ENCODE results near the gene ARHGAP15.

The ARHGAP15 gene

DNA sequence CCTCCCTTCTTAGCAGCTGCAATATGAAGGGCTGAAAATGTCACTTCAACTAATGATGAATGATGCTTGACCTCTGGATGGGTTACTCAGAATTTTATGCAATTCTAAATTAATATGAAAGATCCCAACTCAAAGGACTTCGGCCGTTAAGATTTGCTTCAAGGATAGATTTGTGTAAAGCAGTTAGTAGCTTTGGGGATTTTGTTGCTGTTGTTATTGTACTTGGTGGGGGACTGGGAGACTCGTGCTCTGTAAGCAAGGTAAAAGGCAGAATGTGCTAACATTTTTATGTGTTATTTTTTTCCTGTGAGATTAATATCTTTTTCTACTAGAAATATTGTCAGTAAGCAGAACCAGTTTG is 478.8 kb downstream of the ARHGAP15 start:
- no peak for DNase-seq
- Histone ChIP-seq H3K27me3 (no peaks in the 10 kb centered on the region), H3K4me1 (no peaks in the 10 kb centered on the region), H3K36me3 (no peaks in the 10 kb centered on the region), H3K9me3 (no peaks in the 10 kb centered on the region), H3K4me3 (ENCODE audit: low read depth, low read length) (no peak overlapping the region)
- TF ChIP-seq, protein P1, sequence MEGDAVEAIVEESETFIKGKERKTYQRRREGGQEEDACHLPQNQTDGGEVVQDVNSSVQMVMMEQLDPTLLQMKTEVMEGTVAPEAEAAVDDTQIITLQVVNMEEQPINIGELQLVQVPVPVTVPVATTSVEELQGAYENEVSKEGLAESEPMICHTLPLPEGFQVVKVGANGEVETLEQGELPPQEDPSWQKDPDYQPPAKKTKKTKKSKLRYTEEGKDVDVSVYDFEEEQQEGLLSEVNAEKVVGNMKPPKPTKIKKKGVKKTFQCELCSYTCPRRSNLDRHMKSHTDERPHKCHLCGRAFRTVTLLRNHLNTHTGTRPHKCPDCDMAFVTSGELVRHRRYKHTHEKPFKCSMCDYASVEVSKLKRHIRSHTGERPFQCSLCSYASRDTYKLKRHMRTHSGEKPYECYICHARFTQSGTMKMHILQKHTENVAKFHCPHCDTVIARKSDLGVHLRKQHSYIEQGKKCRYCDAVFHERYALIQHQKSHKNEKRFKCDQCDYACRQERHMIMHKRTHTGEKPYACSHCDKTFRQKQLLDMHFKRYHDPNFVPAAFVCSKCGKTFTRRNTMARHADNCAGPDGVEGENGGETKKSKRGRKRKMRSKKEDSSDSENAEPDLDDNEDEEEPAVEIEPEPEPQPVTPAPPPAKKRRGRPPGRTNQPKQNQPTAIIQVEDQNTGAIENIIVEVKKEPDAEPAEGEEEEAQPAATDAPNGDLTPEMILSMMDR (IDR thresholded peaks at IDR 0.05; ENCODE audit: low read depth, low read length), result no peak

DNA sequence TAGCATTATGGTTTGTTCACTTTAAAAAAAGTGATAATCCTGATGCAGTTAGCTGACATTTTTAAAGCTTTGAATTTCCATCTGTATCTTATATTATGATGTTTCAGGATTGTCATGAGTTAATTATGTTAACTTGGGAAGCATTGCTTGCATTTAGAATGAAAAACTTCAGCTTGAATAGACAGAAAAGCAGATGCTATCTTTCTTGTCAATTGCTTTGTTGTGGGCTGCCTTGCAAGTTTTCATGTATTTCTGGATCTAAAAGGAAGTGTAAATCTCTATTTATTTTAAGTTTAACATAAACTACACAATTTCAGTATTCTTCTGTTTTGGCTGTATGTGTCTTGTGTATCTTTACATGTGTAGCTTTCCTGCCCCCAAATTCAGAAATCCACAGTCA is 479.5 kb downstream of the ARHGAP15 start:
- Histone ChIP-seq H3K4me1 (no peaks in the 10 kb centered on the region), H3K27me3 (no peaks in the 10 kb centered on the region), H3K36me3 (no peaks in the 10 kb centered on the region), H3K9me3 (no peaks in the 10 kb centered on the region), H3K4me3 (ENCODE audit: low read depth, low read length) (no peak overlapping the region)
- no peak for DNase-seq
- TF ChIP-seq, protein P1 (IDR thresholded peaks at IDR 0.05; ENCODE audit: low read depth, low read length), result no peak

DNA sequence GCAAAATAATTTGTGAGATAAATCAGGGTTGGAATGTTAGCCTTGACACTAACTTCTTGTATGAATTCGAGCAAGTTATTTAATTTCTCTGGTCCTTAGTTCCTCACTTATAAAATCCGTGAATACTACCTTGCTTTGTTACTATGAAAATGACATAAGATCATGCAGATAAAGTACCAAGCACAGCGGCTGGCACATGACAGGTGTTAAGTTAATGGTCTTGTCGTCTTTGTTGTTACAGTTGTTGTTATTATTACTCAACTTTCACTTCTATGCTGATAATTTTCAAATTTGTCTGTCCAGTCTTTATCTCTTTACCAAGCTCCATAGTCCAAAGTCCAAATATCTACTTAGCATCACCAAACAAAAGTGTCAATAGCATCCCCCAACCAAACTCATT is 482.1 kb downstream of the ARHGAP15 start:
- Histone ChIP-seq H3K27me3 (no peaks in the 10 kb centered on the region), H3K4me1 (no peaks in the 10 kb centered on the region), H3K4me3 (ENCODE audit: low read depth, low read length) (no peak overlapping the region), H3K36me3 (no peaks in the 10 kb centered on the region), H3K9me3 (no peaks in the 10 kb centered on the region)
- no peak for DNase-seq
- TF ChIP-seq, protein P1 (IDR thresholded peaks at IDR 0.05; ENCODE audit: low read depth, low read length), result no peak

DNA sequence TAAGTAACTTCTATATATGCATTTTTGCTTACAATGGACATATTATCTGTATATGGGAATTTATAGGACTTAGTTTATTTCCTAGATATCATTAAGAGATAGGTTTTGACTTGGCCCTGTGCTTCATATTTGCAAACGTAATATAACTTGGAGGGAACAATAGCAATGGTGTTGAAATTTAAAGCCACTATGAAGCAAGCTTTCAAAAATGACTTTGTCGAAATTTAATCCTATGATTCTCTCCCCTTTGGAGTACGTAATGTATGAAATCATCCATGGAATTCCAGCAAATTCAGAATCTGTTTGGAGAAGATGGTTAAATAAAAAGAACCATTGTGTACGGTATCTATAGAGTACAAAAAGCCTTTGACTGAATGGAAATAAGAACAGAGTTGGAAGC is 486.3 kb downstream of the ARHGAP15 start:
- DNase-seq, result no peak
- Histone ChIP-seq H3K4me3 (ENCODE audit: low read depth, low read length) (no peak overlapping the region), H3K9me3 (no peaks in the 10 kb centered on the region), H3K4me1 (no peaks in the 10 kb centered on the region), H3K27me3 (no peaks in the 10 kb centered on the region), H3K36me3 (no peaks in the 10 kb centered on the region)
- TF ChIP-seq, protein P1 (IDR thresholded peaks at IDR 0.05; ENCODE audit: low read depth, low read length), result no peak

DNA sequence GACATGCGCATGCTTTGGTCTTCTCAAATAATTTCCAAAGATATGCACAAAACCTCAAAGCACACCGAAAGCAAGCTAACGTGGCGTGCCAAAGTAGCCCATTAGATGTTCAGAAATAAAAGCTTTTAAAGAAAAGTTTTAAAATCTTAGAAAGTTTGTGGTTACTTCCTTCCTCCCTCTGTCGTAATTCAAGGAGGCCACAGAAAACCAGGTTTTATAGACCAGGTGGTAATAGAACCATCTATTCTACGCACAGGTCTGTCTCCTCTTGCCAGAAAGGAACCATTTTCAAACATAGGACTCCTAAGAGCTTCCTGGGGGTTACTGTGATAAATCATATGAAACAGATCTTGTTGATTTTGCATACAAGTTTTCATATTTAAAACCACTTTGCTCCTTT is 487.2 kb downstream of the ARHGAP15 start:
- Histone ChIP-seq H3K36me3 (no peaks in the 10 kb centered on the region), H3K27me3 (no peaks in the 10 kb centered on the region), H3K4me1 (no peaks in the 10 kb centered on the region), H3K9me3 (no peaks in the 10 kb centered on the region), H3K4me3 (ENCODE audit: low read depth, low read length) (no peak overlapping the region)
- no peak for DNase-seq
- TF ChIP-seq, protein P1 (IDR thresholded peaks at IDR 0.05; ENCODE audit: low read depth, low read length), result no peak

DNA sequence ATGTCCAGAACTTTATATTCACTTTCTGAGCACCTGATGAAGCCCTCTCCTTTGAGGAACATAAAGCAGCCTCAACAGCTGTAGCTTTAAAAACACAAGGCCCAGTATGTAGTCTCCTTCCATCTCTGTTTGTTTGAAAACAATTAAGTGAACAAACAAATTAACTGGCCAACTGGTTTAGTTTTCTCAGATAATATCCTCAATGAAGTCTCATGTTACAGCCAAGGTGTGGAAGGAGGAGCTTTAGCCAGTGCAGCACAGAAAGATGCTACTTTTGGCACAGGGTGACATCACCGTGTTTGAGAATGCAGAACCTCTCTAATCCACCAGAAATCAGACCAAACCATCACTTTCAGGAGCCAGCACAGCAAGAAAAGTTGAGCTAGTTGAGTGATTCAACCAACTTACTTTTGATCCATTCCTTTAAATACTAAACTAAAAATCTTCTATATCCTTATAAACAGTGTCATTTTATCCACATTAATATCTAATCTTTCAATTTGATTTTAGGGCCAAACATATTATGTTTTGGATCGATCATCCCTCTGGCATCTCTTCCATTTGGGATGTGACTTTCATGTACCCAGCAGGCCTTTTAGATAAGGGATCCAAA is 488.7 kb downstream of the ARHGAP15 start:
- Histone ChIP-seq H3K9me3 (no peaks in the 10 kb centered on the region), H3K4me1 (no peaks in the 10 kb centered on the region), H3K4me3 (ENCODE audit: low read depth, low read length) (no peak overlapping the region), H3K27me3 (no peaks in the 10 kb centered on the region), H3K36me3 (no peaks in the 10 kb centered on the region)
- TF ChIP-seq, protein P1 (IDR thresholded peaks at IDR 0.05; ENCODE audit: low read depth, low read length), result no peak
- no peak for DNase-seq
